HepG2 (cell line): ENCODE results near the gene LDLRAD4. TPM values are rescaled to one million over a fixed set of nuclear protein-coding genes. Genes with fewer than 3 reads are reported as not detected.

ENCODE experiments used
- ATAC-seq: fragments of 200-7000 bp; cut with Tn5 transposase; 3 replicates; pipeline ENCODE4 v1.9.1; 2020; ENCODE audit warnings: mild to moderate bottlenecking, moderate library complexity
- BruUV-seq: library from RNA; stranded (reverse); fragments of 400-500 nt; replicated peaks from 2 replicates; lab custom pipeline; 2021; lab: Mats Ljungman, UMichigan
- CTCF ChIA-PET: fragments of 300-600 bp; formaldehyde crosslinking; extraction: SDS; loops from one replicate; lab custom pipeline; 2021; ENCODE audit warnings: low total read pairs, inconsistent platforms, low intra/inter-chr PET ratio; lab: Yijun Ruan, JAX
- POLR2A ChIA-PET: fragments of 350-600 bp; sonication (Branson Sonifier 250); formaldehyde crosslinking; loops from one replicate; lab custom pipeline; 2020; ENCODE audit warnings: antibody characterized with exemption, inconsistent platforms; lab: Yijun Ruan, JAX
- DNase-seq: peaks from one replicate; pipeline ENCODE4 v3.0.0-alpha.2; 2015; ENCODE audit warnings: low spot score
- FAIRE-seq: peaks from 3 replicates; lab custom pipeline; 2011; peaks lifted over from hg19 to GRCh38; lab: Jason Lieb, UNC
- H2AFZ ChIP-seq: one replicate; pipeline ENCODE4 v1.6.1; 2011; ENCODE audit warnings: low read length, inconsistent platforms
- H3K27ac ChIP-seq: fragments of 300-600 bp; 3 replicates; pipeline ENCODE4 v1.8.0; 2011; ENCODE audit warnings: mixed run types, mild to moderate bottlenecking, mixed read lengths, low read length, inconsistent platforms; ENCODE audit not compliant: insufficient read depth; ENCODE audit errors: extremely low read length
- H3K27me3 ChIP-seq, 2 experiments: fragments of 200-600 bp in 1 of 2; 2 replicates in 1 of 2; 3 replicates in 1 of 2; pipeline versions ENCODE4 v1.6.0 to v1.8.0; 2011; ENCODE audit warnings: low read length in 2 of 2, mild to moderate bottlenecking in 2 of 2, moderate library complexity in 2 of 2, inconsistent platforms in 1 of 2; ENCODE audit not compliant: insufficient read depth in 2 of 2, control insufficient read depth in 1 of 2
- H3K36me3 ChIP-seq, 2 experiments: fragments of 200-600 bp in 1 of 2; replicated peaks in 1 of 2; 2 replicates in 1 of 2; 3 replicates in 1 of 2; pipeline versions ENCODE4 v1.5.1 to v1.8.0; 2011; ENCODE audit warnings: low read length in 2 of 2, inconsistent platforms in 1 of 2; ENCODE audit not compliant: insufficient read depth in 2 of 2, control insufficient read depth in 1 of 2
- H3K4me1 ChIP-seq: 2 replicates; pipeline ENCODE4 v1.5.1; 2012; ENCODE audit warnings: low read length, inconsistent platforms; ENCODE audit not compliant: insufficient read depth
- H3K4me2 ChIP-seq: 2 replicates; pipeline ENCODE4 v1.6.0; 2011; ENCODE audit warnings: low read depth, low read length, inconsistent platforms
- H3K4me3 ChIP-seq, 3 experiments: fragments of 200-600 bp in 1 of 3; sonication (generic), shearing (Covaris generic) in 1 of 3; replicated peaks in 1 of 3; 2 replicates each; pipeline ENCODE4 v1.5.1; 2011 to 2016; ENCODE audit warnings: low read length in 3 of 3, inconsistent platforms in 2 of 3, low read depth in 2 of 3, mild to moderate bottlenecking in 2 of 3, control low read depth in 1 of 3, mixed read lengths in 1 of 3; ENCODE audit not compliant: insufficient read depth in 1 of 3
- H3K79me2 ChIP-seq: one replicate; pipeline ENCODE4 v1.6.1; 2011; ENCODE audit warnings: low read length, inconsistent platforms; ENCODE audit not compliant: insufficient read depth
- H3K9ac ChIP-seq: 2 replicates; pipeline ENCODE4 v1.6.0; 2011; ENCODE audit warnings: mild to moderate bottlenecking, low read depth, low read length, inconsistent platforms; ENCODE audit not compliant: insufficient read depth
- H3K9me3 ChIP-seq: 2 replicates; pipeline ENCODE4 v1.5.1; 2012; ENCODE audit warnings: mild to moderate bottlenecking, low read length
- H4K20me1 ChIP-seq: 2 replicates; pipeline ENCODE4 v1.6.0; 2011; ENCODE audit warnings: inconsistent platforms, mild to moderate bottlenecking, low read length, moderate library complexity; ENCODE audit not compliant: insufficient read depth
- AGO2 ChIP-seq: fragments of 200-400 bp; formaldehyde crosslinking; optimal IDR thresholded peaks from 2 replicates; pipeline ENCODE3; 2017; ENCODE audit warnings: mild to moderate bottlenecking, low read depth, low read length, moderate library complexity
- ARNT ChIP-seq: fragments of 450-650 bp; IDR thresholded peaks from 2 replicates; pipeline ENCODE4 v1.6.1; 2017
- ELF1 ChIP-seq: sonication (generic); formaldehyde crosslinking; IDR thresholded peaks from 2 replicates; pipeline ENCODE4 v1.4.0; 2020; ENCODE audit warnings: missing genetic modification reagents
- GMEB1 ChIP-seq: sonication (generic); formaldehyde crosslinking; IDR thresholded peaks from 2 replicates; pipeline ENCODE4 v1.5.1; 2020; ENCODE audit warnings: missing genetic modification reagents, mild to moderate bottlenecking, borderline replicate concordance
- HMG20B ChIP-seq: conservative IDR thresholded peaks from 2 replicates; pipeline ENCODE4 v1.6.1; 2016; ENCODE audit warnings: missing genetic modification reagents, missing compliant biosample characterization
- HOXA3 ChIP-seq: sonication (generic); formaldehyde crosslinking; IDR thresholded peaks from 2 replicates; pipeline ENCODE4 v1.5.0; 2020; ENCODE audit warnings: missing genetic modification reagents
- HOXA9 ChIP-seq: sonication (generic); formaldehyde crosslinking; IDR thresholded peaks from 2 replicates; pipeline ENCODE4 v1.8.1; 2022; ENCODE audit warnings: missing genetic modification reagents, mild to moderate bottlenecking, moderate library complexity, borderline replicate concordance
- JDP2 ChIP-seq: sonication (generic); formaldehyde crosslinking; IDR thresholded peaks from 2 replicates; pipeline ENCODE4 v1.8.1; 2022; ENCODE audit warnings: missing genetic modification reagents, borderline replicate concordance
- MIER2 ChIP-seq: IDR thresholded peaks from 2 replicates; pipeline ENCODE4 v1.6.1; 2016; ENCODE audit warnings: missing biosample characterization, missing genetic modification reagents
- PRPF4 ChIP-seq: fragments of 200-400 bp; formaldehyde crosslinking; IDR thresholded peaks from 2 replicates; pipeline ENCODE4 v1.6.1; 2016; ENCODE audit warnings: low read length, low read depth; ENCODE audit not compliant: poor library complexity, severe bottlenecking
- REXO4 ChIP-seq: sonication (generic); formaldehyde crosslinking; IDR thresholded peaks from 2 replicates; pipeline ENCODE4 v1.8.0; 2022; ENCODE audit warnings: missing genetic modification reagents, mild to moderate bottlenecking, borderline replicate concordance
- SALL1 ChIP-seq: sonication (generic); formaldehyde crosslinking; IDR thresholded peaks from 2 replicates; pipeline ENCODE4 v1.8.0; 2022; ENCODE audit warnings: mild to moderate bottlenecking, missing genetic modification reagents
- SALL2 ChIP-seq: sonication (generic); formaldehyde crosslinking; IDR thresholded peaks from 2 replicates; pipeline ENCODE4 v1.8.1; 2023; ENCODE audit warnings: mild to moderate bottlenecking, missing genetic modification reagents, inconsistent platforms
- SP140L ChIP-seq: sonication (generic); formaldehyde crosslinking; IDR thresholded peaks from 2 replicates; pipeline ENCODE4 v1.4.0; 2020; ENCODE audit warnings: missing genetic modification reagents, borderline replicate concordance
- SP2 ChIP-seq: sonication (generic); formaldehyde crosslinking; IDR thresholded peaks from 2 replicates; pipeline ENCODE4 v1.5.1; 2020; ENCODE audit warnings: mild to moderate bottlenecking, missing genetic modification reagents
- ZMYM3 ChIP-seq: sonication (generic); formaldehyde crosslinking; IDR thresholded peaks from 2 replicates; pipeline ENCODE4 v1.5.1; 2020; ENCODE audit warnings: mild to moderate bottlenecking, missing genetic modification reagents
- ZNF143 ChIP-seq: sonication (generic); formaldehyde crosslinking; IDR thresholded peaks from 2 replicates; pipeline ENCODE4 v1.4.0; 2020; ENCODE audit warnings: missing genetic modification reagents
- ZNF383 ChIP-seq: sonication (generic); formaldehyde crosslinking; IDR thresholded peaks from 2 replicates; pipeline ENCODE4 v1.4.0; 2020; ENCODE audit warnings: missing genetic modification reagents, mild to moderate bottlenecking, borderline replicate concordance
- ZNF562 ChIP-seq: sonication (generic); formaldehyde crosslinking; IDR thresholded peaks from 2 replicates; pipeline ENCODE4 v1.8.0; 2022; ENCODE audit warnings: missing genetic modification reagents, borderline replicate concordance
- WGBS: methylation state at CpG from one replicate; pipeline ENCODE4 v1.1.6; 2017; ENCODE audit warnings: low lambda C conversion rate; 5-methylcytosine and 5-hydroxymethylcytosine counted together
- in situ Hi-C: cut with HindIII; loops from 2 replicates; pipeline ENCODE4 v1.10.0; 2017; ENCODE audit warnings: low pct_unique_long_range_greater_than_20kb; ENCODE audit not compliant: extremely low pct_ligation_motif_present
- intact Hi-C: fragments of 100-400 bp; cut with micrococcal nuclease; formaldehyde crosslinking; loops from one replicate; pipeline ENCODE4 v1.10.0; 2022; ENCODE audit not compliant: unreplicated experiment
- polyA plus RNA-seq, 8 experiments: library from polyadenylated mRNA; depleted of rRNA in 3 of 8; stranded (reverse) in 7 of 8; unstranded in 1 of 8; fragments of >200 nt; fragmentation: Illumina TruSeq in 4 of 8; extraction: Trizol in 4 of 8; gene quantifications; 2 replicates each; pipeline versions ENCODE4 v1.2.1 to v1.2.3, GENCODE V29; 2011 to 2016; ENCODE audit warnings: low read depth in 4 of 8, missing spikeins in 1 of 8, mixed read lengths in 1 of 8; ENCODE audit not compliant: insufficient read depth in 1 of 8
- total RNA-seq, 5 experiments: library from RNA; depleted of rRNA; stranded (reverse); fragments of >200 nt; fragmentation: Illumina TruSeq; extraction: Trizol; gene quantifications; 2 replicates each; pipeline ENCODE4 v1.2.3, GENCODE V29; 2016; ENCODE audit warnings: low read depth in 1 of 5
- TF ChIP-seq, protein P1 (sequence below): IDR thresholded peaks from 2 replicates; pipeline ENCODE4 v1.6.1; 2016; ENCODE audit warnings: mild to moderate bottlenecking, missing biosample characterization, missing genetic modification reagents
- TF ChIP-seq, protein P2 (sequence below): sonication (generic); formaldehyde crosslinking; IDR thresholded peaks from 2 replicates; pipeline ENCODE4 v1.5.0; 2020; ENCODE audit warnings: missing genetic modification reagents, mild to moderate bottlenecking, borderline replicate concordance

Gene LDLRAD4
- total and polyA plus RNA-seq, 2 of the 13 experiments (the other 11 are each of a cell fraction or from before 2014, with no cell fraction given) = 13.6 to 20.9 TPM

DNA sequence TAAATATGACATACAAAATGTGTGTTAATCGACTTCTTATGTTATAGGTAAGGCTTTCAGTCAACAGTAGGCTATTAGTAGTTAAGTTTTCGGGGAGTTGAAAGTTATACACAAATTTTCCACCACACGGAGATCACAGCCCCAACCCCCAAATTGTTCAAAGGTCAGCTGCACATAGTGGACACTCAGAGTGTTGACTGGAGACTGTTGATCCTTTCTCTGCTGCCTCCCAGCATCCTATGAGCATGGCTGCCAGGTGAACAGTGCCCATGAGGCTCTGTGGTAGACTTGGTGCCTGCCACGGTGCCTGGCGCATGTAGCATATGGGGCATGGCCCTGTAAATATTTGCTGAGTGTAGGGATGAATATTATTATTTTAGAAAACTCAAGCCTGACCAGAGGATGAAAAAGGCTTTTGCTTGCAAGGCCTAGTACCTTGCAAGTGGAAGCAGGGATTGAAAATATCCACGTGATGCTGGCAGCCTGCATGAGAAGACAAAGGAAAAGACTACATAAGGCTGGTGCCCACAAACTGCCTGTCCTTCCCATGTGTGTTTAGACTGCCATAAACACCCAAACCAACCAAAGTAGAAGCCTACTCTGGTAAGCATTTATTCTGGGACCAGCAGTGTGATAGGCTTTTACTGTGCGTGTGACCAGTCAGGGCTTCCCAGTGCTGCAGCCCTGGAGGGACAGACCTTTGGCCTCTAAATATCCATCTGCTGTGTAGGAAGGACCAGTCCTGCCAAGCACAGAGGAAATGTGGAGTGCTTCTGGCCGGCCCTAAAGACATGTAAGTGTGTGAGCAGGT, 226.1 kb downstream of the LDLRAD4 start:
- in situ Hi-C loops = no loop called here
- BruUV-seq = no TSS peak
- peak; percentile 72 for FAIRE-seq
- TF ChIP-seq, protein P1, sequence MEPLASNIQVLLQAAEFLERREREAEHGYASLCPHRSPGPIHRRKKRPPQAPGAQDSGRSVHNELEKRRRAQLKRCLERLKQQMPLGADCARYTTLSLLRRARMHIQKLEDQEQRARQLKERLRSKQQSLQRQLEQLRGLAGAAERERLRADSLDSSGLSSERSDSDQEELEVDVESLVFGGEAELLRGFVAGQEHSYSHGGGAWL (CRISPR knock-in tag) = no peak
- no peak for TF ChIP-seq SP140L (CRISPR knock-in tag)
- TF ChIP-seq, protein P2, sequence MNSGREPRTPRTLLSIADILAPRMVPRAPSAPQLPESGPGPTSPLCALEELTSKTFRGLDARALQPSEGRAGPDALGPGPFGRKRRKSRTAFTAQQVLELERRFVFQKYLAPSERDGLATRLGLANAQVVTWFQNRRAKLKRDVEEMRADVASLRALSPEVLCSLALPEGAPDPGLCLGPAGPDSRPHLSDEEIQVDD (CRISPR knock-in tag) = no peak
- TF ChIP-seq ZNF383 (CRISPR knock-in tag) = no peak
- 0 out of 2 replicates have a peak, but pooled peaks have one; percentile 17 for TF ChIP-seq ZMYM3 (CRISPR knock-in tag)
- TF ChIP-seq ELF1 (CRISPR knock-in tag) = no peak
- TF ChIP-seq SP2 (CRISPR knock-in tag) = no peak
- no peak for TF ChIP-seq MIER2 (CRISPR knock-in tag)
- TF ChIP-seq HOXA3 (CRISPR knock-in tag) = peak; percentile 39; the same call in 1 of the 2 replicates
- TF ChIP-seq SALL2 (CRISPR knock-in tag) = no peak
- TF ChIP-seq SALL1 (CRISPR knock-in tag) = peak; percentile 44
- no peak for TF ChIP-seq AGO2
- no peak for TF ChIP-seq REXO4 (CRISPR knock-in tag)
- no peak for TF ChIP-seq ZNF562 (CRISPR knock-in tag)
- no peak for TF ChIP-seq GMEB1 (CRISPR knock-in tag)
- no peak for TF ChIP-seq ARNT
- no peak for TF ChIP-seq HOXA9 (CRISPR knock-in tag)
- TF ChIP-seq JDP2 (CRISPR knock-in tag) = no peak
- TF ChIP-seq ZNF143 (CRISPR knock-in tag) = 0 out of 2 replicates have a peak, but pooled peaks have one; percentile 31
- no peak for TF ChIP-seq PRPF4
- TF ChIP-seq HMG20B = no peak

More for the DNA sequence above, 226.1 kb downstream of the LDLRAD4 start:
- ChIA-PET POLR2A (no interaction called here), CTCF (no interaction called here)
- Histone ChIP-seq H3K9me3 (no peaks in the 10 kb centered on the region), H2AFZ (no peak overlapping the region), H3K79me2 (no peaks in the 10 kb centered on the region), H4K20me1 (no peaks in the 10 kb centered on the region), H3K4me3 (peak overlapping the region in 1 of 3 experiments; percentile 31; a peak in 1 of 6 replicates), H3K4me2 (peak overlapping the region; percentile 33), H3K4me1 (peaks cover 61% of the 10 kb centered on the region), H3K36me3 (peaks cover 0 to 3% of the 10 kb centered on the region in 2 experiments; a peak in 1 of 5 replicates), H3K27ac (peak overlapping the region; percentile 29), H3K9ac (no peak overlapping the region; the same call in 1 of the 2 replicates), H3K27me3 (no peaks in the 10 kb centered on the region)
- peak; percentile 54 for DNase-seq
- ATAC-seq = peak; percentile 84
- intact Hi-C loops = loop anchor here (10.0 kb wide), 1 partner anchor 230 kb away; the partner anchor contains the start of gene LDLRAD4
- WGBS = 38% methylated on average over 8 of the region's 8 CpGs
